Muscle of leg (tissue), 11 donors: Measurements from ENCODE around the gene HABP2. TPM values are rescaled to one million over a fixed set of nuclear protein-coding genes. Genes with fewer than 3 reads are reported as not detected.

ENCODE experiments used
- DNase-seq: peaks from one replicate; pipeline ENCODE4 v3.0.0; 2013
- H3K27ac ChIP-seq: one replicate; pipeline ENCODE4 v1.5.1; 2013; ENCODE audit warnings: mild to moderate bottlenecking, low read length, control low read depth
- H3K27me3 ChIP-seq: one replicate; pipeline ENCODE4 v1.6.1; 2013; ENCODE audit warnings: low read length; ENCODE audit not compliant: control insufficient read depth, insufficient read depth
- H3K36me3 ChIP-seq: one replicate; pipeline ENCODE4 v1.6.1; 2013; ENCODE audit warnings: low read length; ENCODE audit not compliant: control insufficient read depth, insufficient read depth
- H3K4me1 ChIP-seq: one replicate; pipeline ENCODE4 v1.6.1; 2013; ENCODE audit warnings: low read length; ENCODE audit not compliant: control insufficient read depth, insufficient read depth
- H3K4me3 ChIP-seq: one replicate; pipeline ENCODE4 v1.5.1; 2013; ENCODE audit warnings: low read length, control low read depth
- H3K9me3 ChIP-seq: replicated peaks from 2 replicates; pipeline ENCODE4 v1.6.1; 2013; ENCODE audit warnings: low read depth, low read length; ENCODE audit not compliant: control insufficient read depth
- WGBS: methylation state at CpG from one replicate; pipeline ENCODE4 v1.1.5; 2013; ENCODE audit warnings: missing lambda C conversion rate; ENCODE audit not compliant: insufficient coverage; 5-methylcytosine and 5-hydroxymethylcytosine counted together
- polyA plus RNA-seq, 8 donors: library from polyadenylated mRNA; unstranded; fragments of 120-200 nt; gene quantifications; one replicate each; pipeline versions ENCODE4 v1.2.1 to v1.2.3, GENCODE V29; 2013; ENCODE audit warnings: inconsistent platforms in 1 of 8, low replicate concordance in 1 of 8; ENCODE audit not compliant: insufficient read length in 8 of 8, insufficient read depth in 1 of 8
- total RNA-seq: library from RNA; stranded (reverse); fragments of 120-200 nt; gene quantifications from one replicate; pipeline ENCODE4 v1.2.4, GENCODE V29; 2013

Gene HABP2
- total and polyA plus RNA-seq, 9 donors, result 0.04 to 1.1 (median 0.09) TPM; not detected in 2

GRCh38 chr10:113553149-113553548 is 296 bp downstream of the HABP2 start:
- no peak for DNase-seq
- H3K27me3 ChIP-seq, result no peaks in the 10 kb centered on the region
- no peak overlapping the region for H3K27ac ChIP-seq
- WGBS, result 100% methylated on average over 1 of the region's 2 CpGs
- H3K4me1 ChIP-seq, result peaks cover 32% of the 10 kb centered on the region
- no peaks in the 10 kb centered on the region for H3K9me3 ChIP-seq
- H3K4me3 ChIP-seq, result no peak overlapping the region
- no peaks in the 10 kb centered on the region for H3K36me3 ChIP-seq

DNA sequence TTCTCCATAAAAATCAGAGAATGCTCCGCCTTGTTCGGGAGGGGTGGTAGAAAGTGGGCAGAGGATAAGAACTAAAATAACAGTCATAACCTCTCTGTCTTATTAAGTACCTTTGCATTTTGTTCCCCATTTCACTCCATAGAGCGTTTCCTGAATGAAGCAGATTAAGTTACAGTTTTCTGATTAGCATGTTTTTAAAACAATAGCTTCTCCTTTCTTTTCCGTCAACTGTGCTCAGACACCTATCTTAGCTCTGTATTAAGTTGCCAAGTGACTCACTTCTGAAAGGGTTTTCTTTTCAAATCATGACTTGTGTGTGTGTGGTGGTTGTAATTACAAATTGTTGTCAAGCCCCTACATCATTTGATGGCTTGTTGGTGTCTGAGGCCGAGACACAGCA is 1.4 kb downstream of the HABP2 start:
- no peak overlapping the region for H3K4me3 ChIP-seq
- peaks cover 32% of the 10 kb centered on the region for H3K4me1 ChIP-seq
- no peak for DNase-seq
- H3K27me3 ChIP-seq, result peaks cover 2% of the 10 kb centered on the region
- no peaks in the 10 kb centered on the region for H3K36me3 ChIP-seq
- H3K9me3 ChIP-seq, result no peaks in the 10 kb centered on the region
- H3K27ac ChIP-seq, result no peak overlapping the region
- WGBS, result 91% methylated on average over 1 of the region's 5 CpGs

DNA sequence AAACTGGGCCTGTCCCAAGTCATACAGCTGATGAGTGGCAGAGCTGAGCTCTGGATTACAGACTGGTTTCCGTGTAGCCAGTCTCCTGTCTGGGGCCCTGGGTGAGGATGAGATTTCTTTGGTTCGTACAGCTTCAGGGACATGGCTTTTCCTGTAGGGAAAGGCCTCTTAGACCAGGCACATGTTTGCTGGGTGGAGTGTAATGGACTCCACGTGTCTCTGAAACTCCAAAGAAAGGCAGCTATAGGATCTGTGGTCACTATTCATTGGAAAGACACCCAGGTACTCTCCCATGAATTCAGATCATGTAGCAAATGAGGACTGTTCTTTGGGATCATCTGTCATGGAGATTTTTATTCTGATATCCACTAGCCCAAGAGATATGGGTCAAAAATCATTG is 2.4 kb downstream of the HABP2 start:
- Histone ChIP-seq H3K27me3 (peaks cover 2% of the 10 kb centered on the region), H3K9me3 (no peaks in the 10 kb centered on the region), H3K27ac (no peak overlapping the region), H3K4me3 (no peak overlapping the region), H3K36me3 (no peaks in the 10 kb centered on the region), H3K4me1 (peaks cover 32% of the 10 kb centered on the region)
- no peak for DNase-seq
- WGBS, result 88% methylated on average over 2 of the region's 3 CpGs

DNA sequence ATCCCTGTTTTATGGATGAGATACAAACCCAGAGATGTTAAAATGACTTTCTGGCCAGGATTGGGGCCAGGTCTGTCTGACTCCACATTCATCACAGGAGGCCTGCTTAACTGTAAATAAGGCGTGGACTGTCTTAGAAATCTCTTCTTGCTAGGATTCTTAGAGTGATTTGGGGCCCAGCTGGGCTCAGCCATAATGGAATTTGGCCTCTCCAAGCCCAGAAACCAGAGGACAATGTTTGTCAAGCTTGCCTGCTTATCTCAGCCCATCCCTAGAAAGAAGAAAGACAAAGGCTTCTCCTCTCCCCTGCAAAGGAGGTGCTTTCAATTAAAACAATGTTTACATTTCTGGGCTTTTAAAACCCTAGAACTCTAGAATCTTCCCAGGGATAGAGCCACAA is 2.9 kb downstream of the HABP2 start:
- WGBS, result no CpG with 5 or more reads among the region's 1 CpG
- Histone ChIP-seq H3K27ac (no peak overlapping the region), H3K27me3 (peaks cover 2% of the 10 kb centered on the region), H3K4me1 (peaks cover 32% of the 10 kb centered on the region), H3K36me3 (no peaks in the 10 kb centered on the region), H3K4me3 (no peak overlapping the region), H3K9me3 (no peaks in the 10 kb centered on the region)
- no peak for DNase-seq

- peaks cover 2% of the 10 kb centered on the region for H3K27me3 ChIP-seq
- peak overlapping the region; percentile 48 for H3K27ac ChIP-seq
- no peaks in the 10 kb centered on the region for H3K9me3 ChIP-seq
- H3K36me3 ChIP-seq, result no peaks in the 10 kb centered on the region
- peaks cover 42% of the 10 kb centered on the region for H3K4me1 ChIP-seq
- DNase-seq, result peak; percentile 65
- WGBS, result no CpG with 5 or more reads among the region's 9 CpGs
- H3K4me3 ChIP-seq, result no peak overlapping the region
Measured at GRCh38 chr10:113557424-113557862, 4.6 kb downstream of the HABP2 start.

- no peak for DNase-seq
- H3K27ac ChIP-seq, result peak overlapping the region; percentile 37
- no peak overlapping the region for H3K4me3 ChIP-seq
- H3K4me1 ChIP-seq, result peaks cover 46% of the 10 kb centered on the region
- H3K36me3 ChIP-seq, result no peaks in the 10 kb centered on the region
- H3K27me3 ChIP-seq, result peaks cover 2% of the 10 kb centered on the region
- H3K9me3 ChIP-seq, result no peaks in the 10 kb centered on the region
- 37% methylated on average over 7 of the region's 9 CpGs for WGBS
Measured at GRCh38 chr10:113557903-113558321, 5.1 kb downstream of the HABP2 start.

DNA sequence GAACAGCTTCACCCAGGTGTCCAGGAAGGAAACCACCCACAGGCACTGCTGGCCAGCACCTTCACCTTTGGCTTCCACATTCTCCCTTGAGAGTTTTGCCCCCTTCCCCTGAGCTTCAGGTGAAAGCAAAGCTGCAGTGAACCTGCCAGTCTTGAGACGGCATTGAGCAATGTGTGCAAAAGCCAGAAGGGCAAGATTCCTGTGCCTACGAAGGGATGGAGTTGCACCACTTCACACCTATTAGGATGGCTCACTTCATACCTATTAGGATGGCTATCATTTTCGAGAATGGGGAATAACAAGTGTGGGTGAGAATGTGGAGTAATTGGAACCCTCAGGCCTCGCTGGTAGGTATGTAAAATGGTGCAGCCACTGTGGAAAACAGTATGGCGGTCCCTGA is 7.2 kb downstream of the HABP2 start:
- DNase-seq, result no peak
- H3K4me3 ChIP-seq, result no peak overlapping the region
- no peaks in the 10 kb centered on the region for H3K36me3 ChIP-seq
- H3K4me1 ChIP-seq, result peaks cover 34% of the 10 kb centered on the region
- no peaks in the 10 kb centered on the region for H3K9me3 ChIP-seq
- 70% methylated on average over 1 of the region's 5 CpGs for WGBS
- H3K27ac ChIP-seq, result no peak overlapping the region
- H3K27me3 ChIP-seq, result peaks cover 2% of the 10 kb centered on the region

DNA sequence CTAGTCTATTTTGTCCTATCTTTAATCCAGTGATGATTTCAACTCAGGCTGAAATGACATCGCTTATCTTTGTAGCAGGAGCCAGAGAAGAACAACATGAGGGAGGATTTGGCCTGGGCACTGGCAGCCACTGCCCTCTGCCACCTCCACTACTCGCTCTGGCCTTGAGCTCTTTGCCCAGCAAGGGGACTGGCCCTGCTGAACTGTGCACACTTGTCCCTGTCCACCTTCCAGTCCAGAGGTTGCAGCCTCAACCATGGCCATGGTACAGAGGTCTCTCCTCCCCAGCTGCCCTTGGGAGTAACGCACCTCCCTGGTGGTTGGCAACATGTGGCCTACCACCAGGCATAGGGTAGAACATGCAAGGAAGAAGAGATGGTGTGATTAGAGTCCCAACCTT is 8.4 kb downstream of the HABP2 start:
- no peak overlapping the region for H3K27ac ChIP-seq
- WGBS, result 92% methylated on average over 2 of the region's 3 CpGs
- no peaks in the 10 kb centered on the region for H3K9me3 ChIP-seq
- H3K27me3 ChIP-seq, result peaks cover 2% of the 10 kb centered on the region
- H3K4me3 ChIP-seq, result no peak overlapping the region
- H3K4me1 ChIP-seq, result peaks cover 26% of the 10 kb centered on the region
- no peak for DNase-seq
- no peaks in the 10 kb centered on the region for H3K36me3 ChIP-seq

DNA sequence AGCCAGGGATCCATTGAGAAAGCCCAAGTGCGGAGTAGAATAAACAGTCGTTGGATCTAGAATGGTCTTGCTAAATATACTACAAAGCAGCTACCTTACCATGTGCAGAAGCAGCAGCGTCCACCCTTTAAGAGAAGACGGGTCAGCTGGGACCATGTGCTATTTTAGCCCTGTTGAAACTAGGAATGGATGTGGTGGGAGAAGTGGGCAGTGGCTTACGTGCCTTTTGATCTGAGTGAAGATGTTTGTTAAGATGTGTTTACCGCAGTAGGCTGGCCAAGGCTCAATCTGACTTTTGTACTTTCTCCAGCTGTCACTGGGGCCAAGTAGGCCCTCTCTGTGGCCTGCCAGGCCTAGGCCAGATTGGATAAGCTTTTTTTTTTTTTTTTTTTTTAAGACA is 9.2 kb downstream of the HABP2 start:
- no peaks in the 10 kb centered on the region for H3K36me3 ChIP-seq
- H3K27me3 ChIP-seq, result peaks cover 2% of the 10 kb centered on the region
- WGBS, result 82% methylated on average over 2 of the region's 6 CpGs
- DNase-seq, result peak; percentile 43
- no peaks in the 10 kb centered on the region for H3K9me3 ChIP-seq
- H3K4me3 ChIP-seq, result no peak overlapping the region
- H3K27ac ChIP-seq, result no peak overlapping the region
- peaks cover 22% of the 10 kb centered on the region for H3K4me1 ChIP-seq

DNA sequence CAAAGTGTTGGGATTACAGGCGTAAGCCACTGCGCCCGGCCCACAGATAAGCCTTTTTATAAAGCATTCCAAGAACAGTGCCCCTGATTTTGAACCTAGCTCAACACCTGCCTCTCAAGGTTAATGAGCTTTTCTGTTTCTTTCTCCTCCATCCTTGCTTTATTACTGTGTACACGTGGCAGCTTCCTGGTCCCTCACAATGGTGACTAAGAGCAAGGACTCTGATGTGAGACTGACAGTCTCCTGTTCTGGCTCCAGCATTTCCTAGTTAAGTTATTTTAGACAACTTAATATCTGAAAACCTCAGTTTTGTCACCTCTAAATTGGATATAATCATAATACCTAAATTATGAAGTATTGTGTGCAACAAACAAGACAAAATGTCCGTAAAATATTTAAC is 9.9 kb downstream of the HABP2 start:
- WGBS, result 92% methylated on average over 3 of the region's 5 CpGs
- H3K36me3 ChIP-seq, result no peaks in the 10 kb centered on the region
- H3K27me3 ChIP-seq, result peaks cover 2% of the 10 kb centered on the region
- no peak overlapping the region for H3K4me3 ChIP-seq
- no peaks in the 10 kb centered on the region for H3K9me3 ChIP-seq
- peaks cover 22% of the 10 kb centered on the region for H3K4me1 ChIP-seq
- DNase-seq, result no peak
- no peak overlapping the region for H3K27ac ChIP-seq
